ENCODE results near the gene SERPINA1.

Gene SERPINA1

GRCh38 chr14:94388384-94389103 is at the start of gene SERPINA1:
TSS of gene SERPINA1 (minus strand) at chr14:94388602. CDS start at chr14:94383237, 5,365 bp downstream.
- TF ChIP-seq CTCF (IDR thresholded peaks at IDR 0.05; ENCODE audit: borderline replicate concordance, insufficient read depth, low read depth, low read length), result no peak
- no peak within 1 kb of the TSS for H3K4me3 ChIP-seq (ENCODE audit: low read depth, low read length)

- TF ChIP-seq CTCF (IDR thresholded peaks at IDR 0.05; ENCODE audit: borderline replicate concordance, insufficient read depth, low read depth, low read length), result no peak
- no peak overlapping the region for H3K4me3 ChIP-seq (ENCODE audit: low read depth, low read length)
Observed at GRCh38 chr14:94428610-94429009, 40.2 kb upstream of the SERPINA1 start.

GRCh38 chr14:94427016-94427613 is 38.7 kb upstream of the SERPINA1 start:
- H3K4me3 ChIP-seq (ENCODE audit: low read depth, low read length), result no peak overlapping the region
- no peak for TF ChIP-seq CTCF (IDR thresholded peaks at IDR 0.05; ENCODE audit: borderline replicate concordance, insufficient read depth, low read depth, low read length)

GRCh38 chr14:94426526-94426925 is 38.1 kb upstream of the SERPINA1 start:
- no peak overlapping the region for H3K4me3 ChIP-seq (ENCODE audit: low read depth, low read length)
- TF ChIP-seq CTCF (IDR thresholded peaks at IDR 0.05; ENCODE audit: borderline replicate concordance, insufficient read depth, low read depth, low read length), result no peak

GRCh38 chr14:94424371-94424770 is 36.0 kb upstream of the SERPINA1 start:
- no peak overlapping the region for H3K4me3 ChIP-seq (ENCODE audit: low read depth, low read length)
- no peak for TF ChIP-seq CTCF (IDR thresholded peaks at IDR 0.05; ENCODE audit: borderline replicate concordance, insufficient read depth, low read depth, low read length)

GRCh38 chr14:94423453-94424056 is 35.2 kb upstream of the SERPINA1 start:
- no peak overlapping the region for H3K4me3 ChIP-seq (ENCODE audit: low read depth, low read length)
- TF ChIP-seq CTCF (IDR thresholded peaks at IDR 0.05; ENCODE audit: borderline replicate concordance, insufficient read depth, low read depth, low read length), result peak; percentile 75

All from GM12875 (cell line).